Hepatocyte (in vitro differentiated cells): ENCODE data around the gene MYO1A. TPM values are rescaled to one million over a fixed set of nuclear protein-coding genes. Genes with fewer than 3 reads are reported as not detected.

Experiments used
- DNase-seq: peaks from one replicate; pipeline ENCODE4 v3.0.0-alpha.2; 2016; ENCODE audit warnings: low spot score
- H2AFZ ChIP-seq: fragments of 200-600 bp; sonication (generic); 2 replicates; pipeline ENCODE4 v1.6.0; 2016; ENCODE audit warnings: antibody characterized with exemption, mild to moderate bottlenecking
- H3K27ac ChIP-seq: fragments of 200-600 bp; sonication (generic); 2 replicates; pipeline ENCODE4 v1.5.1; 2016; ENCODE audit warnings: mild to moderate bottlenecking
- H3K27me3 ChIP-seq: fragments of 200-600 bp; sonication (generic); 2 replicates; pipeline ENCODE4 v1.6.1; 2016
- H3K36me3 ChIP-seq: fragments of 200-600 bp; sonication (generic); replicated peaks from 2 replicates; pipeline ENCODE4 v1.5.1; 2016; ENCODE audit warnings: low read depth; ENCODE audit not compliant: insufficient read depth
- H3K4me1 ChIP-seq: fragments of 200-600 bp; sonication (generic); 2 replicates; pipeline ENCODE4 v1.5.1; 2016; ENCODE audit warnings: mild to moderate bottlenecking, moderate library complexity; ENCODE audit not compliant: insufficient read depth
- H3K4me2 ChIP-seq: fragments of 200-600 bp; sonication (generic); 2 replicates; pipeline ENCODE4 v1.6.0; 2016
- H3K4me3 ChIP-seq: fragments of 200-600 bp; sonication (generic); 2 replicates; pipeline ENCODE4 v1.5.1; 2016; ENCODE audit warnings: mild to moderate bottlenecking
- H3K79me2 ChIP-seq: fragments of 200-600 bp; sonication (generic); 2 replicates; pipeline ENCODE4 v1.6.0; 2017; ENCODE audit warnings: mild to moderate bottlenecking
- H3K9me2 ChIP-seq: fragments of 200-600 bp; sonication (generic); replicated peaks from 2 replicates; pipeline ENCODE4 v1.6.0; 2017; ENCODE audit warnings: mild to moderate bottlenecking; ENCODE audit not compliant: insufficient read depth
- H3K9me3 ChIP-seq: fragments of 200-600 bp; sonication (generic); 2 replicates; pipeline ENCODE4 v1.5.1; 2016; ENCODE audit warnings: low read depth, mild to moderate bottlenecking
- H4K20me1 ChIP-seq: fragments of 200-600 bp; sonication (generic); 2 replicates; pipeline ENCODE4 v1.6.0; 2016; ENCODE audit warnings: mild to moderate bottlenecking; ENCODE audit not compliant: insufficient read depth, poor library complexity, severe bottlenecking
- EZH2 ChIP-seq: fragments of 200-600 bp; sonication (generic); IDR thresholded peaks from 2 replicates; pipeline ENCODE4 v1.6.1; 2016; ENCODE audit warnings: antibody characterized with exemption, mild to moderate bottlenecking, borderline replicate concordance
- EZH2phosphoT487 ChIP-seq: fragments of 200-600 bp; sonication (generic); IDR thresholded peaks from one replicate; pipeline ENCODE4 v1.6.1; 2018; ENCODE audit warnings: antibody characterized with exemption, mild to moderate bottlenecking, low read depth, moderate library complexity; ENCODE audit not compliant: unreplicated experiment, severe bottlenecking
- WGBS: methylation state at CpG from one replicate; pipeline ENCODE4 v1.1.6; 2016; ENCODE audit warnings: low lambda C conversion rate; ENCODE audit errors: missing lambda C conversion rate; 5-methylcytosine and 5-hydroxymethylcytosine counted together
- polyA plus RNA-seq: library from polyadenylated mRNA; unstranded; fragments of >200 nt; fragmentation: Nextera tagmentation; extraction: Ambion mirVana; gene quantifications from 2 replicates; pipeline ENCODE4 v1.2.1, GENCODE V29; 2016
- total RNA-seq: library from RNA; depleted of rRNA; stranded (reverse); fragments of >200 nt; gene quantifications from 2 replicates; pipeline ENCODE4 v1.2.3, GENCODE V29; 2014
- TF ChIP-seq, protein P1 (sequence below): fragments of 200-600 bp; sonication (generic); IDR thresholded peaks from 2 replicates; pipeline ENCODE4 v1.5.1; 2016; ENCODE audit warnings: antibody characterized with exemption, mild to moderate bottlenecking; ENCODE audit not compliant: poor library complexity

MYO1A gene
- total and polyA plus RNA-seq, 2 experiments from 2014 or later, result 23.8 to 29.2 TPM

DNA sequence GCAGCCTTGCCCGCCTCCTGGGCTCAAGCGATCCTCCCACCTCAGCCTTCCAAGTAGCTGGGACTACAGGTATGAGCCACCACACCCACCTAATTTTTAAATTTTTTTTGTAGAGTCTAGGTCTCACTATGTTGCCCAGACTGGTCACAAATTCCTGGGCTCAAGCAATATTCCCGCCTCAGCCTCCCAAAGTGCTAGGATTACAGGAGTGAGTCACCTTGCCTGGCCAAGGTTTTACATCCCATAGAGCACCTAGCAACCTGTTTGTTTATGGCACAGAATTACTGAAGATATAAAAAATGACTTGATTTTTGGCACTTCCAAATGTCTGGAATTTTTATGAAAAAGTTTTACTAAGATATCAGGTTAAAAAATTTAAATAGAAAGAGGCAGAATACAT, 16.5 kb downstream of the MYO1A start:
- Histone ChIP-seq H3K27me3 (no peaks in the 10 kb centered on the region), H4K20me1 (no peaks in the 10 kb centered on the region), H3K9me2 (no peaks in the 10 kb centered on the region), H3K36me3 (no peaks in the 10 kb centered on the region), H3K4me3 (no peak overlapping the region), H3K4me2 (no peak overlapping the region), H3K27ac (no peak overlapping the region), H3K9me3 (no peaks in the 10 kb centered on the region), H3K79me2 (no peaks in the 10 kb centered on the region), H2AFZ (no peak overlapping the region), H3K4me1 (no peaks in the 10 kb centered on the region)
- TF ChIP-seq, protein P1, sequence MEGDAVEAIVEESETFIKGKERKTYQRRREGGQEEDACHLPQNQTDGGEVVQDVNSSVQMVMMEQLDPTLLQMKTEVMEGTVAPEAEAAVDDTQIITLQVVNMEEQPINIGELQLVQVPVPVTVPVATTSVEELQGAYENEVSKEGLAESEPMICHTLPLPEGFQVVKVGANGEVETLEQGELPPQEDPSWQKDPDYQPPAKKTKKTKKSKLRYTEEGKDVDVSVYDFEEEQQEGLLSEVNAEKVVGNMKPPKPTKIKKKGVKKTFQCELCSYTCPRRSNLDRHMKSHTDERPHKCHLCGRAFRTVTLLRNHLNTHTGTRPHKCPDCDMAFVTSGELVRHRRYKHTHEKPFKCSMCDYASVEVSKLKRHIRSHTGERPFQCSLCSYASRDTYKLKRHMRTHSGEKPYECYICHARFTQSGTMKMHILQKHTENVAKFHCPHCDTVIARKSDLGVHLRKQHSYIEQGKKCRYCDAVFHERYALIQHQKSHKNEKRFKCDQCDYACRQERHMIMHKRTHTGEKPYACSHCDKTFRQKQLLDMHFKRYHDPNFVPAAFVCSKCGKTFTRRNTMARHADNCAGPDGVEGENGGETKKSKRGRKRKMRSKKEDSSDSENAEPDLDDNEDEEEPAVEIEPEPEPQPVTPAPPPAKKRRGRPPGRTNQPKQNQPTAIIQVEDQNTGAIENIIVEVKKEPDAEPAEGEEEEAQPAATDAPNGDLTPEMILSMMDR, result no peak
- TF ChIP-seq EZH2phosphoT487, result no peak
- TF ChIP-seq EZH2, result no peak
- 85% methylated on average over 3 of the region's 3 CpGs for WGBS
- no peak for DNase-seq

GRCh38 chr12:57031789-57032188, 18.1 kb downstream of the MYO1A start:
- WGBS, result 84% methylated on average over 7 of the region's 7 CpGs
- no peak for DNase-seq
- Histone ChIP-seq H3K4me2 (no peak overlapping the region), H3K9me2 (no peaks in the 10 kb centered on the region), H2AFZ (no peak overlapping the region), H3K9me3 (no peaks in the 10 kb centered on the region), H3K4me3 (no peak overlapping the region), H3K79me2 (no peaks in the 10 kb centered on the region), H3K27me3 (no peaks in the 10 kb centered on the region), H4K20me1 (no peaks in the 10 kb centered on the region), H3K4me1 (no peaks in the 10 kb centered on the region), H3K27ac (no peak overlapping the region), H3K36me3 (no peaks in the 10 kb centered on the region)
- no peak for TF ChIP-seq EZH2phosphoT487
- no peak for TF ChIP-seq EZH2
- TF ChIP-seq, protein P1, result no peak

DNA sequence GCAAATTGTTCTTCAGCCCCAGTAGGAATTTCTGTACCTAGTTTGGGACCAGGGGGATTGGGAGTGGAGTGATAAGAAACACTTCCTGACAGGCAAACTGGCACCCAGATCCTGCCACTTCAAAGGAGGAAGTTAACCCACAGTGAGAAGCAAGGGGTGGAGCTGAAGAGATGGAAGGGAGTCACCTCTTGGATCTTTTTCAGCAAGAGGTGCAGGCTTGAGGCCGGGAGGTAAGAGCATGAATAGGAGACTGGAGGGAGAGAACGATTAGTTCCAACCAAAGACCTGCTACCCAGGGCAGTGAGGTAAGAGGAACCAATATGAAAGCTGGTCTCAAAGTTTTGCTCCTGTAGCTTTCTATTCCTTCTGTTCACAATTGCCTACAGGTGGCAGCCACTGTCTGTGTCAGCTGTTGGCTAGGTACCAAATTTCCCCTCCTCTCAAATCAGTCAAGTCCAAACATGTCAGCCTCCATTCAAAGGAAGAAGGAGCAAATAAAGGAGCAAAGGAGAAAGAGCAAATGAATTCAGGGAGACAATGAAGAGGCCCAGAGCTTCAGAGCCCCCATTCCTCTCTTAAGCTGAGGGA, 18.7 kb downstream of the MYO1A start:
- no peak for TF ChIP-seq EZH2
- TF ChIP-seq, protein P1, result no peak
- no peak for TF ChIP-seq EZH2phosphoT487
- WGBS, result 74% methylated on average over 2 of the region's 2 CpGs
- no peaks in the 10 kb centered on the region for H3K4me1 ChIP-seq
- H3K27me3 ChIP-seq, result no peaks in the 10 kb centered on the region
- H2AFZ ChIP-seq, result no peak overlapping the region
- H4K20me1 ChIP-seq, result no peaks in the 10 kb centered on the region
- H3K27ac ChIP-seq, result no peak overlapping the region
- H3K9me2 ChIP-seq, result no peaks in the 10 kb centered on the region
- H3K36me3 ChIP-seq, result no peaks in the 10 kb centered on the region
- H3K79me2 ChIP-seq, result no peaks in the 10 kb centered on the region
- DNase-seq, result no peak
- no peak overlapping the region for H3K4me3 ChIP-seq
- no peak overlapping the region for H3K4me2 ChIP-seq
- no peaks in the 10 kb centered on the region for H3K9me3 ChIP-seq
